ENCODE results near the gene CLTA.

Gene CLTA, protein sequence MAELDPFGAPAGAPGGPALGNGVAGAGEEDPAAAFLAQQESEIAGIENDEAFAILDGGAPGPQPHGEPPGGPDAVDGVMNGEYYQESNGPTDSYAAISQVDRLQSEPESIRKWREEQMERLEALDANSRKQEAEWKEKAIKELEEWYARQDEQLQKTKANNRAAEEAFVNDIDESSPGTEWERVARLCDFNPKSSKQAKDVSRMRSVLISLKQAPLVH

DNA sequence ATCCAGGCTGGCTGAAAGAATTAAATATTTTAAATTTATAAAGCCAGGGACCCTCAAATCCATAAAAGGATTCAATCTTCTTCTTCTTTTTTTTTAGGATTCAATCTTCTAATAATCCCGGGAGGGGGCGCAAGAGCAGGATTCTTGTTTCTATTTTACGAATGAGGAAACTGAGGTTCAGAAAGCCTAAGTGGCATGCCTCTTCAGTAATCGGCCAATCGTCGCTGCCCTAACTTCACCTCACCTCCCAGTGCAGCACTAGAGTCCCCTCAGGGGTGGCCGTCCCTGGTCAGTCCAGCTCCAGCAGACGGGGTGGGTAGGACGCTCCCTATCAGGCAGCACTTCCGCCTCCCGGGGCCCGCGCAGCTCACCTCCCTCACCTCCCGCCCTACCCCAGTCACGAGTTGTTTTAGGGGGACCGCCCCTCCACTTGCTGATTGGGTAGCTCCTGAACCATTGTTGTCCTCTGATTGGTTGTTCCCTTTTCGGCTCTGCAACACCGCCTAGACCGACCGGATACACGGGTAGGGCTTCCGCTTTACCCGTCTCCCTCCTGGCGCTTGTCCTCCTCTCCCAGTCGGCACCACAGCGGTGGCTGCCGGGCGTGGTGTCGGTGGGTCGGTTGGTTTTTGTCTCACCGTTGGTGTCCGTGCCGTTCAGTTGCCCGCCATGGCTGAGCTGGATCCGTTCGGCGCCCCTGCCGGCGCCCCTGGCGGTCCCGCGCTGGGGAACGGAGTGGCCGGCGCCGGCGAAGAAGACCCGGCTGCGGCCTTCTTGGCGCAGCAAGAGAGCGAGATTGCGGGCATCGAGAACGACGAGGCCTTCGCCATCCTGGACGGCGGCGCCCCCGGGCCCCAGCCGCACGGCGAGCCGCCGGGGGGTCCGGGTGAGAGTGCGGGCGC, at the start of gene CLTA:
TSS of gene CLTA (plus strand) at position 534 of the 902 bp plus-strand sequence. CDS start at position 670, 136 bp downstream.
- peak; percentile 99 for DNase-seq (ENCODE audit: low read depth, low spot score)

DNA sequence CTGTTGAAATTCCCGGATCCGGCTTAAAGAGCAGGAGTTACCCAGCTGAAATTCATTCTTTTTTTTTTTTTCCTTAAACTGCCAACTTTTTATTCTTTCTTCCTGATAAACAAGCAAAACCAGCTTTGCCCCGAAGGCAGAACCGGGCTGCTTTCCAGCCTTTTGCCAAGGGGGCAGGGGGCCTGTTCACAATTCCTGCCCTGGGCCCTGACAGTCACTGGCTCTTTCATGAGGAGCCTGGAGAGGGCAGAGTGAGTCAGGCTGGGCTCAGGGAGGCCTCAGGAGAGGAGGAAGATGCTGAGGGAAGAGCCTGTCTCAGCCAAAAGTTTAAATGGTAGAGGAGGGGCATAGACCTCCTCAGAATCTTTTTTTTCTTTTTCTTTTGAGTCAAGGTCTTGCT, 49.4 kb upstream of the CLTA start:
- DNase-seq (ENCODE audit: low read depth, low spot score): no peak

- no peak for DNase-seq (ENCODE audit: low read depth, low spot score)
Measured at GRCh38 chr9:36141761-36142160, 49.0 kb upstream of the CLTA start.

DNA sequence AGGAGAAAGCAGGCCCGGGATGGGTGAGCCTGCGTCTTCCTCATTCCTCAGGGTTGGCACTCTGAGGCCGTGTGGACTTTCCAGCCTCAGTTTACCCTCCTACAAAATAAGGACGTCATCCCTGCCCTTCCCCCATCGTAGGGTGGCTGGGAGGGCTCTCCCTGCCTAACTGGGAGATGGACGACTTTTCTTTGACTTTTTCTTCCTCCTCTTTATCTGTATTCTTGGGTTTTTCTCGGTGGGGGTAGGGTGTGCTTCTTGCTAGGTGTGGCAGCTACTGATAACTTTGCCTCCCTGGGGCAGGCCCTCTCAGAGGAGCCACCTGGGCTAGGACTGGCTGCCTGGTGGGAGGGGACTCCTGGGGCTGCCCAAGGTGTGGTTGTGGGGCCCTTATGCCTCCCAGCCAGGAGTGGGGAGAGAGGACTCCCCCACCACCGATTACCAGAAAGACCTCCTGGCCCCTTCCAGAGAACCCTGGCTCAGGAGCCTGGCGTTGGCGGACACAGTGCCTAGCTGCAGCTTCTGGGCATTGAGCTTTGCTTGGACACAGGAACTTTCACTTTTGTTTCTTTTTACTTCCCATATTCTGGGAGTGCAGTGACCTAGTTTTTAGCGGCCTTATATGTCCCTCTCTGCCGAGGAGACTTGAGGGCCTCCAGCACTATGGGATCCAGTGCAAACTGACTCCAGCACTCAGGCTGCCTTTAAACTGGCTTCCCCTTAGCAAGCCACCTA, 48.0 kb upstream of the CLTA start:
- no peak for DNase-seq (ENCODE audit: low read depth, low spot score)

- no peak for DNase-seq (ENCODE audit: low read depth, low spot score)
Measured at GRCh38 chr9:36143245-36143641, 47.5 kb upstream of the CLTA start.

GRCh38 chr9:36144309-36145232, 46.1 kb upstream of the CLTA start:
- no peak for DNase-seq (ENCODE audit: low read depth, low spot score)

GRCh38 chr9:36145970-36146369, 44.8 kb upstream of the CLTA start:
- no peak for DNase-seq (ENCODE audit: low read depth, low spot score)

- DNase-seq (ENCODE audit: low read depth, low spot score): no peak
Measured at GRCh38 chr9:36146651-36147050, 44.1 kb upstream of the CLTA start.

- DNase-seq (ENCODE audit: low read depth, low spot score): no peak
Measured at GRCh38 chr9:36147441-36148175, 43.1 kb upstream of the CLTA start.

- no peak for DNase-seq (ENCODE audit: low read depth, low spot score)
Measured at GRCh38 chr9:36148311-36149051, 42.2 kb upstream of the CLTA start.

- DNase-seq (ENCODE audit: low read depth, low spot score): no peak
Measured at GRCh38 chr9:36149197-36149596, 41.5 kb upstream of the CLTA start.

DNA sequence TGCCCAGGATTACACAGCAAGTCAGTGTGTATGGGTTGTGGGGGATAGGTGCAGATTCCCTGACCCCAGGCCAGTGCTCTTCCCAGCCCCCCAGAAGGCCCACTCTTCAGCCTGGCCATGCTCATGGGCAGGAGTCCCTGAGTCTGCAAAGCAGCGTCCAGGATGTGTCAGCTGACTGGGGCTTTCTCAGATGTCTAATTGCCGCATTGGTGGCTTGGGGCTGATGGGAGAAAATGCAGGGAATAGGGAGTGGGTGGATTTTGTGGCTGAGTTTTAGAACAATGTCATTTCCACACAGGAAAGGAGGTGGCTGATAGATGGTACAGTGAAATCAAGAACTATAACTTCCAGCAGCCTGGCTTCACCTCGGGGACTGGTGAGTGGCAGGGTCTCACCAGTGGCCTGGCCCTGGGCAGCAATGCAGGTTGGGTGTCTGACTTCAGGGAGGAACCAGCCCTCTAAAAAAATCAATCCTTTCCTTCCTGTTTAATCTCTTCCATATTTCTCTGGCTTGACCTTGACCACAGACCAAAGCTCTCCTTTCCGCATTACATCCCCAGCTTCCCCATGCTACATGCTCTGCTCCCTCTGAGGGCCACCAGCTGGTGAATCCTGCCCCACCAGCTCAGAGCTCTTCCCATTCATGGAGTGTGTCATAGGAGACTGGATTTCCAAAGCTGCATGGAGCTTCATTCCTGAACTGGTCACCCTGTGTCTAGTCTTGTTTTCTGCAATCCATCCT, 40.0 kb upstream of the CLTA start:
- no peak for DNase-seq (ENCODE audit: low read depth, low spot score)

DNA sequence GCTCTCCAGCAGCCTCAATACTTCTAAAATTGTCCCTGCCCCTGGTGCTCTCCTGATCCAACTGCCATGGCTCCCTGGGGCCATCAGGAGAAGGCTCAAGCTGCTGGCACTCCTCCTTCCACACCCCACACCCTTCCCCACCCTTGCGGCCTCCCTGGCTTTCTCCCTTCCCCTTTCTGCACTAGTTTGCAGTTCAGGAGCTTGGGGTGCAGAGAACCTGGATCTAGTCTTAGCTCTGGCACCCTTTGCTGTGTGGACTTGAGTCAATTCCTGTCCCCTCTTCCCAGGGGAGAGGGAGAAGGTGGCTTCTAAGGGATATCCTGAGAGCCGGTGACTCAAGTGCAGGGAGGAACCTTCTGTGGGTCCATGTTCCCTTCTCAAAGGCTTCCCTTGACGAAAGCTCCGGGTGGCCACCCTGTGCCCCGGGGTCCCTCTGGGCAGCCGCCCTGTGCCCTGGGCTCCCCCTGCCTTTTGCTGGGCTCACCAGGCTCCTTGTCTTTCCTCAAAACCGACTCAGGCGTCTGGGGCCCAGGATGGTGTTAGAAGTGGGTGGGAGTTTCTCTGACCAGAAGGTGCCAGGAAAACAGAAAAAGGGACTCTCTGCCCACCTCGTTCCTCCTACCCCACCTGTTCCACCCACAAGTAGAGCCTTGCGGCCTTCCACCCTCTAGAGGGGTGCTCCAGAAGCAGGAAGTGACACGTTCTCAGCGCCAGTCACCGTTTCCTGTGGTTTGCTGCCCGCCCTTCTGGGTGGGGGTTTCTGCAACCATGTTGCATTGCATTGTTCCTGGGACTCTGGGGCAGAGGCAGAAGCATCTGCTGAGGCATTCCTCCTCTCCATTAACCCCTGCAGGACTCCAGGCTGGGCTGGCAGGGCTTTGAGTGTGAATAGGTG, 39.2 kb upstream of the CLTA start:
- DNase-seq (ENCODE audit: low read depth, low spot score): no peak

DNA sequence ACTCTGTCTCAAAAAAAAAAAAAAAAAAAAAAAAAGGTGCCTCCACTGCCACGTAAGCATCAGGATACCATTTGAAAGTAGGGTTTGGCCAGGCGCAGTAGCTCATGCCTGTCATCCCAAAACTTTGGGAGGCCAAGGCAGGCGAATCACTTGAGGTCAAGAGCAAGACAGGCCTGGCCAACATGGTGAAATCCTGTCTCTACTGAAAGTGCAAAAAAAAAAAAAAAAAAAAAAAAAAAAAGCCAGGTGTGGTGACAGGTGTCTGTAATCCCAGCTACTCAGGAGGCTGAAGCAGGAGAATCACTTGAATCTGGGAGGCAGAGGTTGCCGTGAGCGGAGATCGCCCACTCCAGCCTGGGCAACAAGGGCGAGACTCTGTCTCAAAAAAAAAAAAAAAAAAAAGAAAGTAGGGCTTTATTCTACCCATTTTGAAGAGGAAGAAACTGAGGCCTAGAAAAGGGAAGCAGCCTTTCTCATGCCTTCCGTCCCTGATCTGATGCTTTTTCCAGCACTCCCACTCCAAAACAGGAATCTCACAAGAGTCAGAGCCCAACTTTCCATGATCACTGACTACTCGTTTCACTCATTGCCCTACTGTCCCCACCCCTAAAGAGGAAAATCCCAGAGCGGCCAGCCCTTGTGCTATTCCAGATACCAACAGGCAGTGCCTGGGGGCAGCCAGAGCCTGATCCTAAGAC, 37.8 kb upstream of the CLTA start:
- no peak for DNase-seq (ENCODE audit: low read depth, low spot score)

DNA sequence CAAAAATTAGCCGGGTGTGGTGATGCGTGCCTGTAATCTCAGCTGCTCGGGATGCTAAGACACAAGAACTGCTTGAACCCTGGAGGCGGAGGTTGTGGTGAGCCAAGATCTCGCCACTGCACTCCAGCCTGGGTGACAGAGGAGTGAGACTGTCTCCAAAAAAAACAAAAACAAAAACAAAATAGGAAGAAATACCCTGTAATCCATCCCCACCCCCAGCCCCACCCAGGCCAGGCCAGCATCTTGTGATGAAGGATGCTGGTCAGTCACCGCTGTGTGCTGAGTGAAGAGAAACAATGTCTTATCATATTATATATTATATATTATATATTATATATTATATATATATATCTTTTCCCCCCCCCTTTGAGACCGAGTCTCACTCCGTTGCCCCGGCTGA, 37.0 kb upstream of the CLTA start:
- DNase-seq (ENCODE audit: low read depth, low spot score): no peak

DNA sequence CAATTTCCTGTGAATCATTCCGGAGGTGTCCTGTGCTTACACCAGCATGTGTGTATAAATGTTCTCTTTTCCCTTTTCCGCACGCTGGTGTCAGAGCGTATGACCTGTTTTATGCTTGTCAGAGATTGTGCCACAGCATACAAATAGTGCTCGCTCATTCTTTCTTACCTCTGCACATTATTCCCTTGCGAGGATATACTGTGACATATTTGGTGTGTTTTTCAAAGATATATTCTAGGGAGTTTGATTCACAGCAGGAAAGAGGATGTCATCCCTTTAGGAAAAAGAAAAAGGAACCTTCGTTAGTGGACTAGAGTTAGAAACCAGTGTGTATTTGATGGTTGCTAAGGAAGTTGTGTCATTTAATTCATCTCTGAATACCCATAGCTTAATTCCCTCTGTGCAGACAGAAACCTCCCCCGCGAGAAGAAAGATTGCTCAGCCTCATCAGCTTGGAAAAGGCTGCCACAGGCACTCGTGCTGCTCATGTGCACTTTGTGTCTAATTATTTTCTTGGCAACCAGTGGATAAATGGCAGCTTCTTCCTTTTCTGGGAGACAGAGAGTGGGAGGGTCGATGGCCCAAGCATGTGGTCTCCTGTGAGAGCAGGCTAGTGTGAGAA, 36.3 kb upstream of the CLTA start:
- no peak for DNase-seq (ENCODE audit: low read depth, low spot score)

DNA sequence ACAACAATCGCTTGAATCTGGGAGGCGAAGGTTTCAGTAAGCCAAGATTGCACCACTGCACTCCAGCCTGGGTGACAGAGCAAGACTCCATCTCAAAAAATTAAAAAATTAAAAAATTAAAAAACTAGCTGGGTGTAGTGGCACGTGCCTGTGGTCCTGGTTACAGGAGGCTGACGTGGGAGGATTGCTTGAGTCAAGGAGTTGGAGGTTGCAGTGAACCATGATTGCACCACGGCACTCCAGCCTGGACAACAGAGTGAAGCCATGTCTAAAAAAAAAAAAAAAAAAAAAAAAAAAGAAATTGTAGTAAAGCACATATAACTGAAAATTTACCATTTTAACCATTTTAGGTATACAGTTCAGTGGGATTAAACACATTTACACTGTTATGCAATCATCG, 34.6 kb upstream of the CLTA start:
- no peak for DNase-seq (ENCODE audit: low read depth, low spot score)

Data from iPS DF 19.7 (cell line).